HepG2 (cell line): ENCODE results near the gene ATR. TPM values are rescaled to one million over a fixed set of nuclear protein-coding genes. Genes with fewer than 3 reads are reported as not detected.

Source experiments
- AHR ChIP-seq: IDR thresholded peaks from 2 replicates; pipeline ENCODE4 v1.6.1; 2018; ENCODE audit warnings: missing genetic modification reagents, missing compliant biosample characterization
- ARNT2 ChIP-seq: sonication (generic); formaldehyde crosslinking; IDR thresholded peaks from 2 replicates; pipeline ENCODE4 v1.8.0; 2022; ENCODE audit warnings: mild to moderate bottlenecking, low read depth, missing genetic modification reagents, moderate library complexity
- BATF2 ChIP-seq: sonication (generic); formaldehyde crosslinking; IDR thresholded peaks from 2 replicates; pipeline ENCODE4 v1.8.0; 2022; ENCODE audit warnings: mild to moderate bottlenecking, missing genetic modification reagents, moderate library complexity
- HNRNPUL1 ChIP-seq: fragments of 200-400 bp; formaldehyde crosslinking; IDR thresholded peaks from 2 replicates; pipeline ENCODE4 v1.6.1; 2017; ENCODE audit warnings: low read depth, mild to moderate bottlenecking, low read length, moderate library complexity
- KAT7 ChIP-seq: IDR thresholded peaks from 2 replicates; pipeline ENCODE4 v1.6.1; 2018; ENCODE audit warnings: borderline replicate concordance, missing compliant biosample characterization
- KDM3A ChIP-seq: IDR thresholded peaks from 2 replicates; pipeline ENCODE4 v1.6.1; 2018; ENCODE audit warnings: low read depth, missing compliant biosample characterization
- KLF16 ChIP-seq, 2 experiments: sonication (generic) in 1 of 2; formaldehyde crosslinking in 1 of 2; IDR thresholded peaks; 2 replicates each; pipeline versions ENCODE4 v1.6.1 to v1.8.0; 2016 to 2023; ENCODE audit warnings: missing genetic modification reagents in 2 of 2, missing compliant biosample characterization in 1 of 2
- NCOA5 ChIP-seq: sonication (generic); formaldehyde crosslinking; IDR thresholded peaks from 2 replicates; pipeline ENCODE4 v1.4.0; 2020; ENCODE audit warnings: missing genetic modification reagents
- NFKB2 ChIP-seq: sonication (generic); formaldehyde crosslinking; IDR thresholded peaks from 2 replicates; pipeline ENCODE4 v1.4.0; 2020; ENCODE audit warnings: missing genetic modification reagents, borderline replicate concordance
- SCMH1 ChIP-seq: sonication (generic); formaldehyde crosslinking; IDR thresholded peaks from 2 replicates; pipeline ENCODE4 v1.9.0; 2021; ENCODE audit warnings: missing genetic modification reagents, mild to moderate bottlenecking, borderline replicate concordance
- SIN3A ChIP-seq: IDR thresholded peaks from 2 replicates; pipeline ENCODE4 v1.6.1; 2011; ENCODE audit warnings: low read depth, mild to moderate bottlenecking, control low read depth, low read length, borderline replicate concordance
- SMAD9 ChIP-seq: sonication (generic); formaldehyde crosslinking; IDR thresholded peaks from 2 replicates; pipeline ENCODE4 v1.5.1; 2020; ENCODE audit warnings: mild to moderate bottlenecking, missing genetic modification reagents
- SOX13 ChIP-seq, 3 experiments: fragments of 450-650 bp in 1 of 3; sonication (generic) in 1 of 3; formaldehyde crosslinking in 1 of 3; IDR thresholded peaks in 2 of 3; conservative IDR thresholded peaks in 1 of 3; 2 replicates each; pipeline versions ENCODE4 v1.5.0 to v1.6.1; 2016 to 2020; ENCODE audit warnings: antibody characterized with exemption in 1 of 3, mild to moderate bottlenecking in 1 of 3, missing compliant biosample characterization in 1 of 3, missing genetic modification reagents in 1 of 3, moderate library complexity in 1 of 3
- ZKSCAN1 ChIP-seq: fragments of 150-350 bp; IDR thresholded peaks from 2 replicates; pipeline ENCODE4 v1.6.1; 2014; ENCODE audit warnings: low read length
- ZKSCAN5 ChIP-seq: sonication (generic); formaldehyde crosslinking; IDR thresholded peaks from 2 replicates; pipeline ENCODE4 v1.5.1; 2020; ENCODE audit warnings: mild to moderate bottlenecking, missing genetic modification reagents
- ZNF569 ChIP-seq: sonication (generic); formaldehyde crosslinking; IDR thresholded peaks from 2 replicates; pipeline ENCODE4 v1.5.0; 2020; ENCODE audit warnings: mild to moderate bottlenecking, missing genetic modification reagents, moderate library complexity, borderline replicate concordance
- ZNF674 ChIP-seq: sonication (generic); formaldehyde crosslinking; IDR thresholded peaks from 2 replicates; pipeline ENCODE4 v1.5.0; 2020; ENCODE audit warnings: low read depth, mild to moderate bottlenecking, missing genetic modification reagents
- polyA plus RNA-seq, 8 experiments: library from polyadenylated mRNA; depleted of rRNA in 3 of 8; stranded (reverse) in 7 of 8; unstranded in 1 of 8; fragments of >200 nt; fragmentation: Illumina TruSeq in 4 of 8; extraction: Trizol in 4 of 8; gene quantifications; 2 replicates each; pipeline versions ENCODE4 v1.2.1 to v1.2.3, GENCODE V29; 2011 to 2016; ENCODE audit warnings: low read depth in 4 of 8, missing spikeins in 1 of 8, mixed read lengths in 1 of 8; ENCODE audit not compliant: insufficient read depth in 1 of 8
- total RNA-seq, 5 experiments: library from RNA; depleted of rRNA; stranded (reverse); fragments of >200 nt; fragmentation: Illumina TruSeq; extraction: Trizol; gene quantifications; 2 replicates each; pipeline ENCODE4 v1.2.3, GENCODE V29; 2016; ENCODE audit warnings: low read depth in 1 of 5
- TF ChIP-seq, protein P1 (sequence below): sonication (generic); formaldehyde crosslinking; IDR thresholded peaks from 2 replicates; pipeline ENCODE4 v1.9.0; 2022; ENCODE audit warnings: missing genetic modification reagents, mild to moderate bottlenecking, borderline replicate concordance
- TF ChIP-seq, protein P2 (sequence below): sonication (generic); formaldehyde crosslinking; IDR thresholded peaks from 2 replicates; pipeline ENCODE4 v1.4.0; 2020; ENCODE audit warnings: missing genetic modification reagents, borderline replicate concordance
- TF ChIP-seq, protein P3 (sequence below): sonication (generic); formaldehyde crosslinking; IDR thresholded peaks from 2 replicates; pipeline ENCODE4 v1.4.0; 2020; ENCODE audit warnings: missing genetic modification reagents

ATR gene
- total and polyA plus RNA-seq, 2 of the 13 experiments (the other 11 are each of a cell fraction or from before 2014, with no cell fraction given), result 6.6 to 17.0 TPM

DNA sequence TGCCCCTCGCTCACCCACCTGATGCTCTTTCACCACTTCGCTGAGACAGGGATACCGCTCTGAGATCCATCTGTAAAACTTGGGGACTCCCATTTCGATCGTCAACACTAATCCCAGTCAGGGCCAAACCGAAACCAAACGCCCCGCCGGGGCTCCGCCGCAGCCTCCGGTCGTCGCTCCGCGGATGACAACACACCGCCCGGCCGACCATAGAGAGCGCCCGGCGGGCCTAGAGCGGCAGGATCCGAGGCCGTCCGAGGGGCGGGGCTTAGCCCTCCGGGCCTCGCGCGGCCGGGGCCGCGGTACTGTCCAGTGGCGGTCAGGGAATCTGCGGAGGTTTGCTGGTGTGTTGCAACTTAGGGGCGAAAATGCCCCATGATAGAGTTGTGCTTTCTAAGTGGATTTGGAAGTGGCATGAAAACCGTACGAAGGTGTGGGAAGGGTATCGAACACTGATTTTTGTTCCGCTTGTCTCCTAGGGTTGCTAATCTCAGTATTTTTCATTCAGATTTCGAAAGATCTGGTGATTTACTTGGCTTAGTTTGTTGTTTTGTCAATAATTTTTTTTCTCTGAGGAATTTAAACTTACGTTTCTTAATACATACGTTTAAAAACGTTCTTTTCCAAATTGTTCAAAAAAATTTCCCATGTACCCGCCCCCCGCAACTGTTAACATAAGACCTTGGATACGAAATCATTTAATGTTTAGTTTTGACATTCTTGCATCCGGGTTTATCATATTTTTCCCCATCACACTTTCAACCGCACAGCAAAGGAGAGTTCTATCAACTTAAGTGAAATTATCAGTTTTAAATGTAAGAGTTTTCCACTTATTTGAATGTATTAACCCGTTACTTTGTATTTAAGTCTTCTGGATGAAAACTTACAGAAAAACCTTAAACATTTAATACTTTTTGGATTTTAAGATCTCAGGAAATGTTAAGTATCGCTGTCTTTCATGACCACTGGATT, 130.4 kb downstream of the ATR start, which contains the start of gene XRN1 (continued):
- no peak for TF ChIP-seq BATF2 (CRISPR knock-in tag)
- TF ChIP-seq KAT7, result peak; percentile 94
- peak; percentile 67; the same call in 1 of the 2 replicates for TF ChIP-seq KDM3A
- TF ChIP-seq SCMH1 (CRISPR knock-in tag), result no peak
- no peak for TF ChIP-seq SOX13 (IDR thresholded peaks at IDR 0.05)
- TF ChIP-seq SOX13 (CRISPR knock-in tag; conservative IDR thresholded peaks at IDR 0.05 in 1 of 2, IDR thresholded peaks at IDR 0.05 in 1 of 2), result peak in 1 of 2 experiments; percentile 53; a peak in 1 of 4 replicates
- TF ChIP-seq ZNF569 (CRISPR knock-in tag), result no peak
- TF ChIP-seq SIN3A, result peak; percentile 82; the same call in 1 of the 2 replicates
- TF ChIP-seq NFKB2 (CRISPR knock-in tag), result peak; percentile 47; the same call in 1 of the 2 replicates
- TF ChIP-seq SMAD9 (CRISPR knock-in tag), result no peak
- TF ChIP-seq, protein P1, sequence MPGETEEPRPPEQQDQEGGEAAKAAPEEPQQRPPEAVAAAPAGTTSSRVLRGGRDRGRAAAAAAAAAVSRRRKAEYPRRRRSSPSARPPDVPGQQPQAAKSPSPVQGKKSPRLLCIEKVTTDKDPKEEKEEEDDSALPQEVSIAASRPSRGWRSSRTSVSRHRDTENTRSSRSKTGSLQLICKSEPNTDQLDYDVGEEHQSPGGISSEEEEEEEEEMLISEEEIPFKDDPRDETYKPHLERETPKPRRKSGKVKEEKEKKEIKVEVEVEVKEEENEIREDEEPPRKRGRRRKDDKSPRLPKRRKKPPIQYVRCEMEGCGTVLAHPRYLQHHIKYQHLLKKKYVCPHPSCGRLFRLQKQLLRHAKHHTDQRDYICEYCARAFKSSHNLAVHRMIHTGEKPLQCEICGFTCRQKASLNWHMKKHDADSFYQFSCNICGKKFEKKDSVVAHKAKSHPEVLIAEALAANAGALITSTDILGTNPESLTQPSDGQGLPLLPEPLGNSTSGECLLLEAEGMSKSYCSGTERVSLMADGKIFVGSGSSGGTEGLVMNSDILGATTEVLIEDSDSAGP (CRISPR knock-in tag), result peak; percentile 81; the same call in 1 of the 2 replicates
- no peak for TF ChIP-seq AHR
- TF ChIP-seq, protein P2, sequence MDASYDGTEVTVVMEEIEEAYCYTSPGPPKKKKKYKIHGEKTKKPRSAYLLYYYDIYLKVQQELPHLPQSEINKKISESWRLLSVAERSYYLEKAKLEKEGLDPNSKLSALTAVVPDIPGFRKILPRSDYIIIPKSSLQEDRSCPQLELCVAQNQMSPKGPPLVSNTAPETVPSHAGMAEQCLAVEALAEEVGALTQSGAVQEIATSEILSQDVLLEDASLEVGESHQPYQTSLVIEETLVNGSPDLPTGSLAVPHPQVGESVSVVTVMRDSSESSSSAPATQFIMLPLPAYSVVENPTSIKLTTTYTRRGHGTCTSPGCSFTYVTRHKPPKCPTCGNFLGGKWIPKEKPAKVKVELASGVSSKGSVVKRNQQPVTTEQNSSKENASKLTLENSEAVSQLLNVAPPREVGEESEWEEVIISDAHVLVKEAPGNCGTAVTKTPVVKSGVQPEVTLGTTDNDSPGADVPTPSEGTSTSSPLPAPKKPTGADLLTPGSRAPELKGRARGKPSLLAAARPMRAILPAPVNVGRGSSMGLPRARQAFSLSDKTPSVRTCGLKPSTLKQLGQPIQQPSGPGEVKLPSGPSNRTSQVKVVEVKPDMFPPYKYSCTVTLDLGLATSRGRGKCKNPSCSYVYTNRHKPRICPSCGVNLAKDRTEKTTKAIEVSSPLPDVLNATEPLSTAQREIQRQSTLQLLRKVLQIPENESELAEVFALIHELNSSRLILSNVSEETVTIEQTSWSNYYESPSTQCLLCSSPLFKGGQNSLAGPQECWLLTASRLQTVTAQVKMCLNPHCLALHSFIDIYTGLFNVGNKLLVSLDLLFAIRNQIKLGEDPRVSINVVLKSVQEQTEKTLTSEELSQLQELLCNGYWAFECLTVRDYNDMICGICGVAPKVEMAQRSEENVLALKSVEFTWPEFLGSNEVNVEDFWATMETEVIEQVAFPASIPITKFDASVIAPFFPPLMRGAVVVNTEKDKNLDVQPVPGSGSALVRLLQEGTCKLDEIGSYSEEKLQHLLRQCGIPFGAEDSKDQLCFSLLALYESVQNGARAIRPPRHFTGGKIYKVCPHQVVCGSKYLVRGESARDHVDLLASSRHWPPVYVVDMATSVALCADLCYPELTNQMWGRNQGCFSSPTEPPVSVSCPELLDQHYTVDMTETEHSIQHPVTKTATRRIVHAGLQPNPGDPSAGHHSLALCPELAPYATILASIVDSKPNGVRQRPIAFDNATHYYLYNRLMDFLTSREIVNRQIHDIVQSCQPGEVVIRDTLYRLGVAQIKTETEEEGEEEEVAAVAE (CRISPR knock-in tag), result 0 out of 2 replicates have a peak, but pooled peaks have one; percentile 58
- no peak for TF ChIP-seq ZNF674 (CRISPR knock-in tag)
- TF ChIP-seq, protein P3, sequence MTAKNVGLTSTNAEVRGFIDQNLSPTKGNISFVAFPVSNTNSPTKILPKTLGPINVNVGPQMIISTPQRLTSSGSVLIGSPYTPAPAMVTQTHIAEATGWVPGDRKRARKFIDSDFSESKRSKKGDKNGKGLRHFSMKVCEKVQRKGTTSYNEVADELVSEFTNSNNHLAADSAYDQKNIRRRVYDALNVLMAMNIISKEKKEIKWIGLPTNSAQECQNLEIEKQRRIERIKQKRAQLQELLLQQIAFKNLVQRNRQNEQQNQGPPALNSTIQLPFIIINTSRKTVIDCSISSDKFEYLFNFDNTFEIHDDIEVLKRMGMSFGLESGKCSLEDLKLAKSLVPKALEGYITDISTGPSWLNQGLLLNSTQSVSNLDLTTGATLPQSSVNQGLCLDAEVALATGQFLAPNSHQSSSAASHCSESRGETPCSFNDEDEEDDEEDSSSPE, result peak; percentile 51; the same call in 1 of the 2 replicates
- peak in 1 of 2 experiments; percentile 70; a peak in 2 of 4 replicates for TF ChIP-seq KLF16 (CRISPR knock-in tag; IDR thresholded peaks at IDR 0.05)
- peak; percentile 37; the same call in 1 of the 2 replicates for TF ChIP-seq ARNT2 (CRISPR knock-in tag)
- no peak for TF ChIP-seq NCOA5 (CRISPR knock-in tag)
- no peak for TF ChIP-seq HNRNPUL1
- TF ChIP-seq ZKSCAN1, result no peak
- no peak for TF ChIP-seq ZKSCAN5 (CRISPR knock-in tag)
